HG02973 (cell line): Measurements from ENCODE around the gene KCNG2.
"Not testable (repeated sequence)": the region's sequence is repeated elsewhere in the genome, so short reads cannot be mapped to it uniquely, and the experiment has no call there.

Experiments used
- ATAC-seq: cut with Tn5 transposase; IDR thresholded peaks from one replicate; pipeline ENCODE4 v1.9.1; 2021; ENCODE audit warnings: moderate library complexity; ENCODE audit not compliant: unreplicated experiment

KCNG2 gene

DNA sequence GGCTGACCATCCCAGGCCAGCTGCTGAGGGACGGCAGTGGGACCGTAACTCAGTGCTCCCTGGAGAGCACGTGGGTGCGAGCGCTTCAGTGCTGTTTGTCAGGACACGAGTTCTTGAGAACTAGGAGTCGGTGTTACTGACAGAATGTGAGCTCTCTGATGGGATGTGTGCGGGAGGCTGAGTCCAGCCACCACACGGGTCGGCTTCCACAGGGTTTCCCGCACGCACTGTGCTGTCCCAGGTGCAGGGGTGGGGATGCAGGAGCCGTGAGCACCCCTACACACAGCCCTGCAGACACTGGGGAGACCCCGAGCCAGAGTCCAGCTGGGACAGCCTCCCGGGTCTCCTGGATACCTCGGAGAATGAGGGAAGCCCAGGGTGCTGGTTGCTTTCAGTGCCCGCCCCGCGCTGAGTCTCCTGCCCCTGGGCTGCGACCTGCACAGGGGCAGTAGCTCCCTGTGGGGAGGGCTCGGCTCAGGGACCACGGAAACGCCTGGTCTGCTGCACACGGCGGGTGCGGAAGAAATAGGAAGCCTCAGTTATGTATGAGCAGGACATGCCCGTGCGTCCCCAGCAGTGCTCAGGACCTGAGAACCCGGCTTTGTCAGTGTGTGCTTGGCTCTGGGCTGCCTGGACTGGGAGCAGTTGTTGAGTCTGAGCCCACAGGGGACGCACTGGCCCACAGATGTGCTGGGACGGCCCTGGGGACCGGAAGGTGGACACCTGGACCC is 71.2 kb downstream of the KCNG2 start:
- ATAC-seq = no peak

DNA sequence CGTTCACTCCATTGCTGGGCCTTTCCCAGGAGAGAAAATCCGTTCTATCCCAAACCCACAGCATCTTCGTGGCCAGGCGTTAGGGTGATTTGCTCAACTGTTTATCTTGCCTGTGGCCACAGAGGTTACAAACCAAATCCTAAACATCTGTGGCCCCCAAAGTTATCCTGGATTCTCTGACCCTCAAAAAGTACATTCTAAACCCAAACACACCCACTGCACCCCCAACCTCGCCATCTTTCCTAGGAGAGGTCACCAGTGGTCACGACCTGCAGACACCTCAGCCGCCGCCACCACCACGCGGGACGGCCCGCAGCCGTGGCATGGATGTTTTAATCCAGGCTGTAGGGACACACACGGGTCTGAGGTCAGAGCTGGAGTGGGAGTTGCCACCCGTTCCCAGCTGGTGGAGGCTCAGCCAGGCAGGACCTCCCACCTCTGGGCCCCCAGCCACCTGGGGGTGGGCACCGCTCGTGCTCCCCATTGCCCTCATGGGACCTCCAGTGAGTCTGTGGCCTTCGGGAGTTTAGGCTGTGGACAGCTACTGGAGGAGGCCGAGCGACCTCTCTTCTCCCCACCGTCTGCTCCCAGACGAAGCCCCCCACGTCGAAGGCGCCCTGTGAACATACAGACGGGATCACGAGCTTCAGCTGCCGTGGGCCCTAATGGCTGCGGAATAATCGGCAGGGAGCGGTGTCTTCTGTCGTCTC is 72.0 kb downstream of the KCNG2 start:
- ATAC-seq = no peak

DNA sequence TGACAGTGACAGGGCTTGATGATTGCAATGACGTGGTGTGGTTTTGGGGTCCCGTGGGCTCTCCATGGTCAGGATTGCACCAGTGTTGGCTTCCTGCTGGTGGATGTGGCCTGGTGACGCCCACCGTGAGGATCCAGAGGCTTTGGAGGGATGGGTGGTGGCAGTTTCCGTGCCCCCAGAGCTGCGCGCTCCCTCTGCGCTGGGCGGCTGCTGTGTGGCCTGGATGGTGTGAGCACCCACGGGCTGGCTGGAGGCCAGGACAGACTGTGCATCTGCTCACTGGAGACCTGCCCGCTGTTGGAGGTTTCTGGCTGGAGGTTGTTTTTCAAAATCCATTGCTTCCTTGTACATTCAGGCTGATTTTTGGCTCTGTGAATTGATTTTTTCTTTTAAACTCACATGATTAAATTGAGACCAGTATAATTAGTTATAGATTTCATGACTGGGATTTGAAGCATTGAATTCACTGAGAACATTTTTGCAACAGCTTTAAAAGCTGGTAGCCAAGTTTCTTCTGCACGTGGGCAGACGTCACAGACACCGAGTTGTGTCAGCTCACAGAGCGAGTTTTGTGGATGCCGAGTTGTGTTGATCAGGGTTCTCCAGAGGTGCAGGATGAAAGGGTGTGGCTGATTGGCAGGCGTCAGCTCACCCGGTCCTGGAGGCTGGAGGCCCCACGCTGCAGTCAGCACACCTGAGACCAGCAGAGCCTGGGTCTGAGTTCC is 72.7 kb downstream of the KCNG2 start:
- ATAC-seq = no peak

DNA sequence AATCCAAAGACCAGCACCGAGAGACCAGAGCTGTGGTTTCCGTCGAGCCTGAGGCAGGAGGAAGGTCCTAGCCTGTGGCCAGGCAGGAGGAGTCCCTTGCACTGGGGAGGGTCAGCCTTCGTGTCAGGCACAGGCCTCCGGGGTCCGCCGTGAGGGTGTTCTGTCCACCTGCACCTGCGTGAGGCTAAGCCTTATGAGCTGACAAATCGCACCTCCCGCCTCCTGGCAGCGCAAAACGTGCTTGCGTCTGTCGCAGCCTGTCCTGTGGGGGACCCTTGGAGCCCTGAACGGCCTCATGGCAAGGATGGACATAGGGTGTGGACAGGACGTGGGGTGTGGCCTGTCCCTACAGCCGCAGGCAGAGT is 73.3 kb downstream of the KCNG2 start:
- ATAC-seq = no peak

DNA sequence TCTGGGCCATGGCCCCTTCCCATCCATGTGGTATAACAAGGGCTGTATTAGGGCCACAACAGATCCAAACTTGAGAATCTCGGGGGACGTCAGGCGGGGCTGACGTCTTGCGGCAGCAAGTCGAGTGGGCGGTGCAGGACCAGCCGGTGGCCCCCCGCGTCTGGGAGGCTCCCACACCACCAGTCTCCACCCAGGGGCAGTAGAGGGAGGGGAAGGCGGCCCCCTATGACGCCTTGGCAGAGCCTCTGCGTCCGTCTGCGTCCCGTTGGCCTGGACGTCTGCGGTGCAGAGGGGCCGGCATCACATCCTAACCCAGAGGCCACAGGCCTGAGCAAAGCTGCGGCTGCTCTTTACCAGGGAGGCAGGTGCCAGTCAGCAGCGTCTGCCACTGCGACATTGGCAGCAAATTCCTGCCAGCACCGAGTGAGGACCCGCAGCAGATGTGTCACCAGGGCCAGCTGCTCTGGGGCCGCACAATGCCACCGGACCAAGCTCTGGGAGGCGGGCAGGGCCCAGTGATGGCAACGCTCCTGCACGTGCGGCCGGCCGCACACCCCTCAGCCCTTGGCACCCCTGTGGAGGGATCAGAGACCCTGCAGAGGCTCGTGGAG is 73.8 kb downstream of the KCNG2 start:
- ATAC-seq = no peak

DNA sequence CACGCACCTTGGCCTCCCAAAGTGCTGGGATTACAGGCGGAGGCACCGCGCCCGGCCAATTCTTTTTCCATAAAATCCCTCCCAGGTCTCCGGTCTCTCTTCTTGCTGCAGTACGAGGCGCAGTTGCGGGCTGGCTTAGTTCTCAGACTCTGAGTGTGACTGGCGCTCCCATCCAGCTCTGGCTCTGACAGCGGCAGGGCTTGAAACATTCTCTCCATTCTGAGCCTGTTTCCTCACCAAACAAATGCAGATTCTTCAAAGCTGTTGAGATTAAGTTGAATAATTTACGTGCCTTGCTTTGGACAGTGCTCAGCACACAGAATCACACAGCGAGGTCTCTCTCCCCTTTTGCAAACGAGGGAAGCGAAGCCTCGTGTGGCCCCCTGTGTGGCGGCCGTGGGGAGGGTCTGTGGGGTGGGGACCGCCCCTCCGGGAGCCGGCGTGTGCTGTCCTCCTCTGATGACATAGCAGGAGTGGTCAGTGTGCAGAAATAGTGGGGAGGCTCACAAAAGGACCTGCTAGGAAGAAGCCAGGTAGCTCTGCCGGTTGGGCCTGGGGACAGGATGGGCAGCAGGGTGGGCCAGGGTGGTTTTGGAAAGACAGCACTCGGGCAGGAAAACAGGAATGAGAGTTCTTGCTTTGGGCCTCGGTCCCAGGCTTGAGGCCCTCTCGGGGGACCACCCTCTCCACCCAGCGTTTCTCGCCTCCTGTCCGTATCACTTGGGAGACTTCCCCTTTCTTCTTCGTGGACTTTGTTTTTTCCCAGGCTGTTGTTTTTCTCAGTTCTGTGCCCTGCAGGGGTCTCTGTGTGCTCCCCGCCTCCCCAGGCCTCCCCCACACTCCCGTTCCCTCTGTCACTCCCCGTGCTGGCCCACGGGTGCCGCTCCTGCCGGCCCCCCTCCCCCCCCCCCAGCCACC is 75.0 kb downstream of the KCNG2 start:
- ATAC-seq = no peak

DNA sequence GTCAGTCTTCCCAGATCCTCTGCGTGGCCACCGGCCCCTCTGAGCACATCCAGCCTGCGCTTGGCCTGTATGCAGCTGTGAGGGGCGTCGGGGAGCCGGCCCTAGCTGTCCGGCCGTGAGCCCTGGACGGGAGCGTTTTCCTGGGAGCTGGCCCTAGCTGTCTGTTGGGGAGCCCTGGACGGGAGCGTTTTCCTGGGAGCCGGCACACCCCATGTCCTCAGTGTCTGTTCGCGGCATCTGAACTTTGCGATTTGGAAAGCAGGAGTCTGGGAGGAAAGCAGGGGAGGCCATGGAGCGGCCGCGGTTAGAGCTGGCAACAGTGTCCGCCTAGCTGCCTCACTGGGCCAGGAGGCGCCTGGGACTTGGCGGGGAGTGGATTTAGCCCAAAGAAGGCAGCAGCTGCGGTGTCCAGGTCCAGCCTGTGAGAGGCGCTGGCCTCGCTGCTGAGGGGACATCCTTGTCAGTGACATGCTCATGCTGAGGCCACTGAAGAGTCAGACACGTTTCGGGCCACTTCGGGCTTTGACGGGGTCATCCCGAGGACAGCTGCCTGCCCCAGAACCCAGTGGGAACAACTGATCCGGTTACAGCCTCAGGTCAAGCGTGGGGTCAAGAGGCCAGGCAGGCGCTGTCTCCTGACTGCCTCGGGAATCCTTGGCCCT is 75.8 kb downstream of the KCNG2 start:
- ATAC-seq = no peak

DNA sequence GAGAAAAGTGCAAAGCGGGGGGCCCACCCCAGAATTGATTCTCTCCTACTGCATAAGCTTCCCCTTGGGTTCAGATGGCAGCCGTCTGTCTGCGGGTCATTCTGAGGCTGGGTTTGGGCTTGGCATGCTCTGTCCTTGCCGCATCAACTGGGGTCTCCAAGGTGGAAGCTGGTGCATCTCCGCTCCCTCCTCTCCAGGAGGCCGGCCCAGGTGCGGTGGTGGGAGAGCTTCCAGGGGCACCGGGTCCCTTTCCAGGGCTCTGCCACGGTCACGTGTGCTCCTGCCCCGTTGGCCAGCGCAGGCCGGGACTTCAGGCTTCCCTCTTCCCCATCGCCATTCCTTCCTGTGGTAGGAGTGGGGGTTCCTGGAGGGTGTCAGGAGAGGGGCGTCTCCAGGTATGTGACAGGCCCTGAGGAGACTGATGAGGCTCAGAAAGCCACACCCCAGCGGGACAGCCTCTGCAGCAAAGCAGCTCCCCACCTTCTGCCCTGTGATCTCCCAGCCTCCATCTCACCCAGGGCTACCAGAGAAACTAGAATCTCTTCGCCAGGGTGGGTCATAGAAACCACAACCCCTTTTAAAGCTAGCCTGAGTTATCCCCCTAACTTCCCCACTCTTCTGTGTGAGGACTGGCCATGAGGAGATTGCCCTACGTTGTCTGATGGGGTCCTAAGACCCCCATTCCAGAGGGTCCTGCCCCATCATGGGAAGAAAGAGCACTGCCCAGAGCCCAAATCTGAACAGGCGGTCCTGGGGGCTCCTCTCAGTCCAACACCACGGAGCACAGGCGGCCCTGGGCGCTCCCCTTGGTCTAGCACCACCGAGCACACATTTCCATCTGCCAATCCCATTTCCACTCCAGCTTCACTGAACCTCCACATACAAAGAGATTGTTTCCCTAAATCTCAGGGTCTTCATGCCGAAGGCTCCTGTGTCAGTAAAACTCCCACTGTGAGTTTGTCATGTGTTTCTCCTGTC is 77.1 kb downstream of the KCNG2 start:
- ATAC-seq = no peak

DNA sequence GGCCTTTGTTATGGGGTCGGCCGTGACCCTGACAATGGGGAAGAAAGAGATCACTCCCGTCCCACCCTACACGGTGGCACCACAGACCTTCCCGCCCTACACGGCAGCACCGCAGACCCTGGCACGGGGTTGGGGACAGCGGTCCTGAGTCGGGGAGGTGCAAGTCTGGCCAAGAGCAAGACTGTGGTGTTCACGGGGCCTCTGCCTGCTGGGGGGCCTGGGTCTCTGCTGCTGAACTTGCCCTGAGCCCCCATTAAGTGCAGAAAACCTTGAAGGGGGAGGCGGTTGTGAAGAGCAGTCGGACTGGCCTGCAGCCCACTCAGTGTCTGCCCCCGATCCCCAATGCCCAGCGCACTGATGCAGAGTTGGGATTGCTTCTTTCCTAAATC is 77.8 kb downstream of the KCNG2 start:
- ATAC-seq = no peak

DNA sequence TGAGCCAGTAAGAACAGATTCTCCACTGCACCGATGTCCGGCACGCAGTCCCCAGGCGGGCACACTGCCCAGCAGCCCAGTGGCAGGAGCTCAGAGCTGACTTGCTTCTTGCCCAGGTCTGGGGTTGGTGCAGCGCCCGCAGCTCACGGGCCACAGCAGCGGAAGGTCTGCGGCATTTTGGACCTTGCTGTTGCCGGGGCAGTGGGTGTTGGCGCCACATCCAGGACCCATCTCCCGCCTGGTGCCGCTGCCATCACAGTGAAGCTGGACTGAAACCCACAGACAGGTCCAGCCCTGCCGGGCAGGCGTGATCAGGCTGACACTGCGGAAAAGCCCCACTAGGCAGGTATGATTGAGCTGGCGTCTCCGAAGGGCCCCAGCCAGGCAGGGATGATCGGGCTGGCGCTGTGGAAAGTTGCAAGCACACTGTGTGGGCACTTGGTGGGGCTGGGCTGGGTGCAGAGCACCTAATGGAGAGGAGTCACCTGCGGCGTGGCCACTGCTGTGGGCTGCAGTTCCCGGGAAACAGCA is 78.3 kb downstream of the KCNG2 start:
- no peak for ATAC-seq

DNA sequence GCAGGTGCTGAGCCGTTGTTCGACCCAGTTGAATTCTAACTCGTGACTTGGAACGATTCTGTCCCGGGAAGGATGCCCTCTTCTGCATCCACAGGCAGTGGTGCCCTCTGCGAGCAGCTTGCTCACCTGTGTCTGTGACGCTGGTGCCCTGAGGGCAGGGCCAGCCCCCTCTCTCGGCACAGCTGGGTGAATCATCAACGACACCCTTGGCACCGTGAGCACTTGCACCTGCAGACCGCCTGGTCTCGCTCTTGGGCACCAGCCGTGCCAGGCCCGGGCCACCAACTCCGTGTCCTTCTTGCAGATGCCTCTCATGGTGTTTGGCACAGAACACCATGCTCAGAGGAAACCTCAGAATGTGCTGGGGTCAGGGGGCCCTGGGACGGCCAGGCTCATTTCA is 78.8 kb downstream of the KCNG2 start:
- no peak for ATAC-seq

DNA sequence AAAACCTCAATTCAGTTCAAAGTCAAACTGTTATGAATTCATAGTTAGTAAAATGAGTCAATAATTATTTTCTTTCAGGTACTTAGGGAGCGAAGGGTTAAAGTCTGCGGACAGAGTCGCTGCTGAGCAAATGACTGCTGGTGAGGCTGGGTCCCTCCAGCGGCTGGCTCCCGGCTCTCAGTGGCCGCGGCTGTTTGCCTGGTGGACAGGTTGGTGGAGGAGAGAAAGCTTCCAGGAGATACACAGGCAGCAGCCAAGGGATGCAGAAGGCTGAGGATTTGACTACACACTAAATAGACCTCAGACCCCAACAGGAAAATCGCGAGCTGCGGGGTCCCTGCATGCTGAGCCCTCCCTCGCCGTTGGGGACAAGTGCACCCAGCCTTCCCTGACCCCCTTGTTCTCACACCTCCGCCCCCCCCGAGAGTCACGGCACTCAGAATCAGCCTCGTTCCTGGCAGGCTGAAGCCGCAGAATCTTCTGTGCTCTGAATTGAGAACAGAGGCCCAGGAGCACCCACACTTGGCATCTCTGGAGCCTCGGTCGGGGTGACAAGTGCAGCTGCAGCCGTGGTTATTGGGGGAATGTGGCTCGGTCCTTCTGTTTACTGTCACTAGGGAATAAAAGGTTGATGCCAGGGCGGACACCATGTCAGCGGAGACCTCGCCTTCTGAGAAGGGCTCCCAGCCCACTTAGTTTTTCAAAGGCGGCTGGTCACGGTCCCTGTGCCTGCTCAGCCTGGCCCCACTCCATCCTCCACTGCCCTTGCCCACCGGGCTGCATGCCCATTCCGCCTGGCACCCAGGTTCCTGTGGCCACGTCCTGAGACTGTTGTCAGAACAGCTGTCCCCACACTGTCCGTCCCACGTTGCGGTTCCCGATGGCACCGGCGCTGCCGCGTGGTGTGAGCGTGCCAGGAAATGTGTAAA is 79.7 kb downstream of the KCNG2 start:
- no peak for ATAC-seq

DNA sequence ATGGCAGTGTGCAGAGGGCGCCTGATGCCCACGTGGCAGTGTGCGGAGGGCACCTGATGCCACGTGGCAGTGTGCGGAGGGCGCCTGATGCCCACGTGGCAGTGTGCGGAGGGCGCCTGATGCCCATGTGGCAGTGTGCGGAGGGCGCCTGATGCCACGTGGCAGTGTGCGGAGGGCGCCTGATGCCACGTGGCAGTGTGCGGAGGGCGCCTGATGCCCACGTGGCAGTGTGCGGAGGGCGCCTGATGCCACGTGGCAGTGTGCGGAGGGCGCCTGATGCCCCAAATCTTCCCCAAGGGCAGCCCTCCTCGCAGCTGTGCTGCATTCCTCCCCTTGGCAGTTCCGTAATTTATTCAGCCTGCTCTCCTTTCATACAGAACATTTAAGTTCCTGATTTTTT is 80.5 kb downstream of the KCNG2 start:
- ATAC-seq = not testable (repeated sequence)

DNA sequence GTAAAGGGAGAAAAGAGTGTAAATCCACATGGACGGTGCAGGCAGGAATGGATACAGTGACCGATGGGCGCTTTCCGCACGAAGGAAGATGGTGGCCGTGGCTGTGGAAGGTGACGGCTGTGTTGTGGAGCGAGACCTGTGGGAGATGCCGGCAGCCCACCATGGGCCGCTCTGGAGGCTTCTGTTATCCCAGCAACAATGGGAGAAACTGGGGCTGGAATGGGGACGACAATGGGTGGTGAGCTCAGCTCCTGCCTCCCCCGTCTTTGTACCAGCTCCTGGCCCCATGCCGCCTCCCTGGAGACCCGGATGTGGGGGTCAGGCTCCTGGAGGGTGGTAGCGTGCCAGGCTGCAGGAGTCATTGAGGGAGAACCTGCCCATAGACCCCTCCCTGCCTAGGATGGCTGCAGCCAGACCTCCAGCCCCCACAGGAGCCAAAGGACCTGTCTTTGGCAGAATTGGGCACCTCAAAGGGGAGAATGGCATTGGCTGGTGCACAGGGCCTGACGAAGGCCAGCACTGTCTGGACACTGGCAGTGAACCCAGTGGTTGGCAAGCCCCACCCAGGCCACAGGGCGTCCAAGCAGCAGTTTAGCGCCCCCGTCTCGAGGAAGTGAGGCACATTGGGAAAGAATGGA is 81.1 kb downstream of the KCNG2 start:
- ATAC-seq = no peak

DNA sequence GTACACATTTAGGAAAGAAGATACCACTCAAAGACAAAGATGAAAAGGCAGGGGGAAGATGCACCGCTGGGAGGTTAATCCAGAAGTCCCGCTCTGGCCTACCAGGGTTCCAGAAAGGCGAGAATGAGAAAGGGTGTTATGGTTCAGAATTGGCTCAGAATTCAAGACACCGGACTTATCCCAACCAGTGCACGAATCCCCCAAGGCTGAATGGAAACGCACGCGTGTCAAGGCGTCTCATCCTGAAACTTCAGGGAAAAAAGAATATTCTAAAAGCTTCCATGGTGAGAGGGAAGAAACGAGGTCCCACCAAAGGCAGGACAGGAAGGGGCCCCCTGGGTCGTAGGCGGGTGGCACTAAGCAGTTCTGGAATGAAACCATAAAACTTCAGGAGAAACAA is 81.8 kb downstream of the KCNG2 start:
- ATAC-seq = no peak

DNA sequence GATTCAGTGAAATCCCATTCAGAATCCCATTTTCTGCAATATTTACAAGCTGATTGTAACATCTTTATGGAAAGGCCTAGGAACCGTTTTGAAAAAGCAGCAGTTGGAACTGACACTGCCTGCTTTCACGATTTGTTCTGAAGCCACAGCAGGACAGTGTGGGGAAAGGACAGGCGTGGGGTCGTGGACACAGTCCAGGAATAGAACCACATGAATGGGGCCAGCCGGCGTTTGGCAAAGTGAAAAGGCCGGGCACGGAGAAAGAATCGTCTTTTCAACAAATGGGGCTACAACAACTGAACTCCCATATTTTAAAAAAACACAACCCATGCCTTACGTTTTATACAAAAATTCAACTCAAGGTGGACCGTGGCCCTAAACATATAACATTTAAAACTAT is 84.0 kb downstream of the KCNG2 start:
- ATAC-seq = no peak
